ENCODE data around the gene TOLLIP.
"Not testable (repeated sequence)": the region's sequence is repeated elsewhere in the genome, so short reads cannot be mapped to it uniquely, and the experiment has no call there.

GRCh38 chr11:1248951-1249350 is 60.5 kb downstream of the TOLLIP start:
- not testable (repeated sequence) for TF ChIP-seq CTCF (IDR thresholded peaks at IDR 0.05); MLX (CRISPR knock-in tag; IDR thresholded peaks at IDR 0.05); HMGXB4 (CRISPR knock-in tag; IDR thresholded peaks at IDR 0.05)

Data from WTC11 (cell line).